Heart right ventricle (tissue), 16 donors: ENCODE results near the gene RBFOX2. TPM values are rescaled to one million over a fixed set of nuclear protein-coding genes. Genes with fewer than 3 reads are reported as not detected.

Experiments used
- ATAC-seq, 8 donors: fragments of 200-7000 bp; cut with Tn5 transposase; one replicate each; pipeline ENCODE4 v1.9.1; 2020; ENCODE audit warnings: mild to moderate bottlenecking in 8 of 8, moderate library complexity in 8 of 8, moderate number of reproducible peaks in 1 of 8
- DNase-seq, 2 donors: peaks; one replicate each; pipeline ENCODE4 v3.0.0-alpha.2; 2020
- H3K27ac ChIP-seq, 10 donors: fragments of 200-600 bp; sonication (generic) in 2 of 10; one replicate each; pipeline versions ENCODE4 v1.5.0 to v1.8.0; 2020 to 2022; ENCODE audit warnings: mild to moderate bottlenecking in 3 of 10
- H3K27me3 ChIP-seq, 7 donors: fragments of 200-600 bp; one replicate each; pipeline ENCODE4 v1.8.0; 2021 to 2022; ENCODE audit warnings: mild to moderate bottlenecking in 2 of 7
- H3K36me3 ChIP-seq, 9 donors: fragments of 200-600 bp; sonication (generic) in 1 of 9; one replicate each; pipeline versions ENCODE4 v1.5.0 to v1.8.0; 2020 to 2022; ENCODE audit warnings: mild to moderate bottlenecking in 2 of 9
- H3K4me1 ChIP-seq, 9 donors: fragments of 200-600 bp; sonication (generic) in 1 of 9; one replicate each; pipeline versions ENCODE4 v1.5.0 to v1.8.0; 2020 to 2022; ENCODE audit warnings: mild to moderate bottlenecking in 4 of 9
- H3K4me3 ChIP-seq, 10 donors: fragments of 200-600 bp; sonication (generic) in 2 of 10; one replicate each; pipeline versions ENCODE4 v1.5.0 to v1.8.0; 2020 to 2022; ENCODE audit warnings: mild to moderate bottlenecking in 7 of 10, moderate library complexity in 2 of 10
- H3K9me3 ChIP-seq, 11 donors: fragments of 200-600 bp in 10 of 11; sonication (generic) in 2 of 11; one replicate each; pipeline versions ENCODE4 v1.5.0 to v1.8.0; 2013 to 2022; ENCODE audit warnings: mild to moderate bottlenecking in 2 of 11, control low read depth in 1 of 11, moderate library complexity in 1 of 11
- CTCF ChIP-seq, 9 donors: fragments of 200-600 bp; sonication (generic) in 2 of 9; IDR thresholded peaks; one replicate each; pipeline versions ENCODE4 v1.5.0 to v1.8.0; 2021 to 2022; ENCODE audit warnings: antibody characterized with exemption in 9 of 9, mild to moderate bottlenecking in 5 of 9, moderate library complexity in 1 of 9
- WGBS, 2 donors: extraction: QIAGEN DNeasy Blood & Tissue Kit; methylation state at CpG; one replicate each; pipeline ENCODE4 v1.1.7; 2013; ENCODE audit warnings: inconsistent platforms in 1 of 2; 5-methylcytosine and 5-hydroxymethylcytosine counted together
- intact Hi-C, 10 donors: fragments of 100-400 bp; cut with DNase I; formaldehyde crosslinking; loops; one replicate each; pipeline versions ENCODE4 v1.11.1 to v1.14.2; 2022
- polyA plus RNA-seq, 2 donors: library from polyadenylated mRNA; stranded (reverse); fragments of 200-250 nt; gene quantifications; one replicate each; pipeline ENCODE4 v1.2.3, GENCODE V29; 2013
- total RNA-seq, 10 donors: library from RNA; stranded (reverse); fragmentation: NEBNext Ultra II Directional in 3 of 10; extraction: Animal tissue kit (Norgen Biotek cat#: 25700) in 3 of 10; gene quantifications; one replicate each; pipeline versions ENCODE4 v1.2.1 to v1.2.4, GENCODE V29; 2021 to 2023
- donor health status: Arrhythmogenic right ventricular cardiomyopathy.
- donor health status: ischemic (EF 13 %, LVEDD 7.1; RV severe dilation, severe dysfunction).
- donor health status: healthy with polysubstance abuse.
- donor health status: DM: no; HTN: yes; CAD: no.
- donor health status: DM: no; HTN: no; CAD: no.
- donor health status: ischemic (EF 25% LVEDD 6.9; RV normal size, moderate dysfunction).
- donor health status: ischemic (EF 25% LVEDD 5.7; RV mildly dilated, moderate dysfunction).
- donor health status: healthy.
- donor health status: DM: yes; HTN: yes; CAD: no.
- donor health status: Ischemic cardiomyopathy.
- donor health status: ischemic (EF 35%, LVEDD 5.7; RV mildly dilated, moderate dysfunction).
- donor health status: nonischemic (EF 11% LVEDD 7.7; RV severe dilation, severe dysfunction).
- donor health status: DM: yes; HTN: yes; CAD: no.
- donor health status: PGD.
- donor health status: ischemic (EF 29% LVEDD 5.4; RV normal size, mild dysfunction).
- donor health status: nonischemic (EF 23%, LVEDD 6.1; RV moderate dilation, normal function).

The RBFOX2 gene
- total and polyA plus RNA-seq, 12 donors: 18.0 to 105 (median 90.4) TPM

- no peak for ATAC-seq
- peaks cover 0 to 84% (median 61%) of the 10 kb centered on the region in 9 donors for H3K4me1 ChIP-seq
- 80 to 86% methylated on average over 4 of the region's 4 CpGs for WGBS, 2 donors
Measured at GRCh38 chr22:35861451-35861850, 167.2 kb downstream of the RBFOX2 start.

GRCh38 chr22:35860837-35861236 is 167.8 kb downstream of the RBFOX2 start:
- peaks cover 0 to 82% (median 56%) of the 10 kb centered on the region in 9 donors for H3K4me1 ChIP-seq
- ATAC-seq (no peak), DNase-seq (no peak)
- H3K27ac ChIP-seq: no peak overlapping the region
- no peak overlapping the region for H3K4me3 ChIP-seq
- intact Hi-C loops: no loop called here
- H3K9me3 ChIP-seq: no peaks in the 10 kb centered on the region
- WGBS, 2 donors: 48 to 62% methylated on average over 3 of the region's 3 CpGs
- H3K36me3 ChIP-seq: no peaks in the 10 kb centered on the region
- TF ChIP-seq CTCF (IDR thresholded peaks at IDR 0.05): no peak
- H3K27me3 ChIP-seq: no peaks in the 10 kb centered on the region

More at GRCh38 chr22:35861451-35861850, 167.2 kb downstream of the RBFOX2 start:
- H3K36me3 ChIP-seq: no peaks in the 10 kb centered on the region
- no peak for DNase-seq
- no peaks in the 10 kb centered on the region for H3K9me3 ChIP-seq
- no peak for TF ChIP-seq CTCF (IDR thresholded peaks at IDR 0.05)
- no peak overlapping the region for H3K27ac ChIP-seq
- H3K27me3 ChIP-seq: no peaks in the 10 kb centered on the region
- intact Hi-C loops: no loop called here
- no peak overlapping the region for H3K4me3 ChIP-seq

- DNase-seq: no peak
- no peaks in the 10 kb centered on the region for H3K9me3 ChIP-seq
- peaks cover 0 to 76% (median 53%) of the 10 kb centered on the region in 9 donors for H3K4me1 ChIP-seq
- intact Hi-C loops: no loop called here
- TF ChIP-seq CTCF (IDR thresholded peaks at IDR 0.05): no peak
- H3K4me3 ChIP-seq: no peak overlapping the region
- H3K27me3 ChIP-seq: no peaks in the 10 kb centered on the region
- ATAC-seq: no peak
- no peak overlapping the region for H3K27ac ChIP-seq
- WGBS, 2 donors: 92 to 95% methylated on average over 4 of the region's 4 CpGs
- no peaks in the 10 kb centered on the region for H3K36me3 ChIP-seq
Measured at GRCh38 chr22:35860087-35860733, 168.4 kb downstream of the RBFOX2 start.

- H3K9me3 ChIP-seq: no peaks in the 10 kb centered on the region
- peaks cover 0 to 58% (median 19%) of the 10 kb centered on the region in 9 donors for H3K4me1 ChIP-seq
- DNase-seq (no peak), ATAC-seq (no peak)
- no peak overlapping the region for H3K27ac ChIP-seq
- H3K36me3 ChIP-seq: no peaks in the 10 kb centered on the region
- H3K4me3 ChIP-seq: no peak overlapping the region
- intact Hi-C loops: no loop called here
- H3K27me3 ChIP-seq: no peaks in the 10 kb centered on the region
- 98% methylated on average over 2 of the region's 2 CpGs for WGBS, 2 donors
- TF ChIP-seq CTCF (IDR thresholded peaks at IDR 0.05): no peak
Measured at GRCh38 chr22:35854334-35854733, 174.3 kb downstream of the RBFOX2 start.
